22Rv1 (cell line): Measurements from ENCODE around the gene UBAC1.

Experiments
- H3K27ac ChIP-seq: fragments of 450-650 bp; 2 replicates; pipeline ENCODE4 v1.5.1; 2017
- CTCF ChIP-seq: fragments of 450-650 bp; IDR thresholded peaks from 2 replicates; pipeline ENCODE4 v1.5.1; 2017; ENCODE audit warnings: mild to moderate bottlenecking
- ZFX ChIP-seq: fragments of 450-650 bp; IDR thresholded peaks from 2 replicates; pipeline ENCODE4 v1.6.1; 2017; ENCODE audit warnings: antibody characterized with exemption, borderline replicate concordance

UBAC1 gene

DNA sequence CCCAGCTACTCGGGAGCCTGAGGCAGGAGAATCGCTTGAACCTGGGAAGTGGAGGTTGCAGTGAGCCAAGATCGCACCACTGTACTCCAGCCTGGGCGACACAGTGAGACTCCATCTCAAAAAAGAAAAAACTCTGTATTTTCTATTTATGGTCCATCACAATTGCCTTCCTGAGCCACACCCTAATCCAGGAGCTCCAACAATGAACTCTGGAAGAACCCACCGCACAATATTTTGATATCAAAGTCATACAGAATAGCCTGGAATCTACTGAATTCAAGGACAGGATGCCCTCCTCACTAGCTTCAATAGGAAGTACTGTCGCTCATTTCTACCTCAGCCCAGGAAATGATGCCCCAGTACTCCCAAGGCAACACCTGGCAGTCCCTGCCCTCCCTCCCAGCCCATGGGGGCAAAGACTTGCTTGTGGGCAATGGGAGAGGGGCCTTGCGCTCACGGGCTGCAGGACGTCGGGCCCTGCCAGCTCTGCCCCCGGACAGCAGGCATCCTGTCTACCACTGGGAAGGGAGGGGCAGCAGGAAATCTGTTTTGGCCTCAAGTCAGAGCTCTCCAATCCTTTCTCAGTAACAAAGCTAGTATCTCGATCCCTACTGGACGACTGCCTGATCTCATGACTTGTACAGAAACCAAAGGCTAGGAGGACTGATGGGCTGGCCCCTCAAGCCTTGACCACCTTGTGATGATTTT, 19.7 kb downstream of the UBAC1 start:
- no peak overlapping the region for H3K27ac ChIP-seq
- no peak for TF ChIP-seq CTCF

- H3K27ac ChIP-seq: no peak overlapping the region
- no peak for TF ChIP-seq CTCF
- no peak for TF ChIP-seq ZFX
Measured at GRCh38 chr9:135939351-135940265, 21.6 kb downstream of the UBAC1 start.

GRCh38 chr9:135937521-135938489, 23.4 kb downstream of the UBAC1 start:
- TF ChIP-seq CTCF: no peak
- TF ChIP-seq ZFX: no peak
- no peak overlapping the region for H3K27ac ChIP-seq

DNA sequence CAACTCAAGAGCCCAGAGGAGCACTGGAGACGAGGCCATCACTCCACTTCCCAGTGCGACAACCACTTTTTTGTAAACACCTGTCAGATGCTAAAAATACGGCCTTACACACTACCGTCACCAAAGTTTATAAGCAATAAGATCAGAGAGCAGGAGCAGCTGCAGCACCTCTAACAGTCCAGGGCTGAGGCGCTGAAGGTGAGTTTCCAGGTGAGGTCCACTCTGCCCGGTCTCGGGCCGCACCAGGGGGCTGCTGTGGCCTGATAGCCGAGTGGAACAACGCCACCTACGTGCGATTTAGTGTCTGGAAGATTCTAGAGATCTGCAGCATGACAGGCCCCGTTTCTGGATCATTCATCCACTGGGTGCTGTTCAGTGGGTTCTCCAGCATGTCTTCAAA, 28.1 kb downstream of the UBAC1 start:
- TF ChIP-seq CTCF (no peak), ZFX (no peak)
- no peak overlapping the region for H3K27ac ChIP-seq

GRCh38 chr9:135932656-135933055, 28.5 kb downstream of the UBAC1 start:
- TF ChIP-seq CTCF: no peak
- no peak for TF ChIP-seq ZFX

DNA sequence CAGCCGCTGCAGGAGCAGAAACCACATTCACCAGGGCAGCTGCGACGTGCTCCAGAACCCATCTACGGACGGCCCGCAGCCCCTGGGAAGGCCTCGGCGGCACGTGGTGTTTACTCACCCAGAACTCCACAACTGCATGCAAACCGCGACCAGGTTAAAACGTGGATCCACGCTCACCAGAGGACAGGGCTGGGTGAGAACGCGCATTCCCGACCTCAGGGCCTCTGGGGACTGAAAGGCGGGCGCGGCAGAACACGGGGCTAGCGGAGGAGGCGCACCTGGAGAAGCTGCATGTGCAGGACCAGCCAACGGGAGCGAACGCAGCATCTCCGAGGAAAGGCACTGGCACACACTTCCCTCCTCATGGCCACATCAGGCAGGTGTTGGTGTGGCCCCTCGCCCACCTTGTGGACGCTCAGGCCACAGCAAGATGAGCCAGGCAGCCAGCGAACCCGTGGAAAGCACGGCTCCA, 29.8 kb downstream of the UBAC1 start:
- TF ChIP-seq CTCF (no peak), ZFX (no peak)
- no peak overlapping the region for H3K27ac ChIP-seq

More at GRCh38 chr9:135932656-135933055, 28.5 kb downstream of the UBAC1 start:
- no peak overlapping the region for H3K27ac ChIP-seq
